Subcutaneous adipose tissue (tissue), 4 donors: Measurements from ENCODE around the gene WDR5B. TPM values are rescaled to one million over a fixed set of nuclear protein-coding genes. Genes with fewer than 3 reads are reported as not detected.

Experiments
- total RNA-seq, 4 donors: library from RNA; depleted of rRNA; stranded (reverse); fragments of >200 nt; gene quantifications; one replicate each; pipeline ENCODE4 v1.1.0, GENCODE V29; 2016
- TF ChIP-seq, protein P1 (sequence below): fragments of 450-650 bp; IDR thresholded peaks from one replicate; pipeline ENCODE4 v1.5.1; 2016; ENCODE audit warnings: low read depth, mild to moderate bottlenecking, control low read depth, antibody characterized with exemption, moderate library complexity

WDR5B gene
- total RNA-seq, 4 donors from 2014 or later = 4.1 to 6.6 (median 6.1) TPM

DNA sequence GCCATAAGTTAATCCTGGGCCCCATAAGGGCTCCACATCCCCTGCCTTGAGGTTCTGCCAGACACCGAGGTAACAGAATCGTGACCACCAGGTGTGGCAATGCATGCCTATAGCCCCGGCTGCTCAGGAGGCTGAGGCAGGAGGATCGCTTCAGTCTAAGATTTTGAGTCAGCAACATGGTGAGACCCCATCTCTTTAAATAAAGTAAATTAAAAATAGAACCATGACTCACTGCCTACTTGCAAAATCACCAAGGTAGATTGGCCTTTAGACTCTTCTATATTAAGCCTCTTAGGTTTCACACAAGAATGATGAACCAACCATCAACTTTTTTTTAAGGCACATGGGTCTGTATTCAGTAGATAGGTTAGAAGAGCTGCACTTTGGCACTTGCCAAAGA, 9.7 kb downstream of the WDR5B start:
- TF ChIP-seq, protein P1, sequence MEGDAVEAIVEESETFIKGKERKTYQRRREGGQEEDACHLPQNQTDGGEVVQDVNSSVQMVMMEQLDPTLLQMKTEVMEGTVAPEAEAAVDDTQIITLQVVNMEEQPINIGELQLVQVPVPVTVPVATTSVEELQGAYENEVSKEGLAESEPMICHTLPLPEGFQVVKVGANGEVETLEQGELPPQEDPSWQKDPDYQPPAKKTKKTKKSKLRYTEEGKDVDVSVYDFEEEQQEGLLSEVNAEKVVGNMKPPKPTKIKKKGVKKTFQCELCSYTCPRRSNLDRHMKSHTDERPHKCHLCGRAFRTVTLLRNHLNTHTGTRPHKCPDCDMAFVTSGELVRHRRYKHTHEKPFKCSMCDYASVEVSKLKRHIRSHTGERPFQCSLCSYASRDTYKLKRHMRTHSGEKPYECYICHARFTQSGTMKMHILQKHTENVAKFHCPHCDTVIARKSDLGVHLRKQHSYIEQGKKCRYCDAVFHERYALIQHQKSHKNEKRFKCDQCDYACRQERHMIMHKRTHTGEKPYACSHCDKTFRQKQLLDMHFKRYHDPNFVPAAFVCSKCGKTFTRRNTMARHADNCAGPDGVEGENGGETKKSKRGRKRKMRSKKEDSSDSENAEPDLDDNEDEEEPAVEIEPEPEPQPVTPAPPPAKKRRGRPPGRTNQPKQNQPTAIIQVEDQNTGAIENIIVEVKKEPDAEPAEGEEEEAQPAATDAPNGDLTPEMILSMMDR = no peak

DNA sequence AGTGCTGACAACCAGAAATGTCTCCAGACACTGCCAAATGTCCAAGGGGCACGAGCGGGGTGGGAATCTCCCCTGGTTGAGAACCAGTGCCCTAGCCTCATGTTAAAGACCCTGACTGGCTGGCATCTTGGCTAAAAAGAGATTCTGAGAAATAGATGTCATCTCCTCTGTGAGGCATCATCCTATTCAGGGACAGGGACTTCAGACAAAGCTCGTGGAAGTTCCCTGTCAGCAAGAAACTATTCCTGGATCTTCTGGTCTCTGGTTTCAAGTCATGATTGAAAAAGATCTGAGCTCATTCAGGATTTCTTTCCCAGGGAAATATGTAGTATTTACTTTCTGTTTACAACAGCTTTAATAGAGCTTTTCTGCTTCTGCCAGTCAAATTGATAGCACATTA, 10.8 kb downstream of the WDR5B start:
- TF ChIP-seq, protein P1 = no peak

DNA sequence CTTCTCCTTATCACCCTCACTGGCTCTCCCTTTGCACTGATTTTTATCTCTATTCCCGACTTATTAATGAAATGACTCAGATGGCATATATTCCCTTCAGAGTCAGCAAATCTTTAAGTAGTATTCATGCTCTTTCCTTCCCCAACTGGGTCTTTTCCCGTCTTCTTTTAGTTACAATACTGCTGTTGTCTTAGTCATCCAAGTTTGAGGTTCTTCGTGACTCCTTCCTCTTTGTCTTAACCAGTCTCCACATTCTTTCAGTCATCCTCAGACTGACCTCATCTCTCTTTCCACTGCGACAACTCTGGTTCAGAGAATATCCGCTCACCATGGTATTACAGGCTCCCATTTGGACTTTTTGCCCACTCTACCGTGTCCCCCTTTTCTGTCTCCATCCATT, 12.4 kb downstream of the WDR5B start:
- TF ChIP-seq, protein P1 = no peak

DNA sequence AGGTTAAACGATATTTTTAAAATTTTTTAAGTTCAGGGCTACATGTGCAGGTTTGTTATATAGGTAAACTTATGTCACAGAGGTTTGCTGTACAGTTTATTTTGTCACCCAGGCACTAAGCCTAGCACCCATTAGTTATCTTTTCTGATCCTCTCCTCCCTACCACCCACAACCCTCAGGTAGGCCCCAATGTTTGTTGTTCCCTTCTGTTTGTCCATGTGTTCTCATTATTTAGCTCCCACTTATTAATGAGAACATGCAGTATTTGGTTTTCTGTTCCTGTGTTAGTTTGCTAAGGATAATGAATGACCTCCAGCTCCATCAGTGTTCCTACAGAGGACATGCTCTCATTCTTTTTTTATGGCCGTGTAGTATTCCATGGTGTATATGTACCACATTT, 16.9 kb downstream of the WDR5B start:
- TF ChIP-seq, protein P1 = no peak

DNA sequence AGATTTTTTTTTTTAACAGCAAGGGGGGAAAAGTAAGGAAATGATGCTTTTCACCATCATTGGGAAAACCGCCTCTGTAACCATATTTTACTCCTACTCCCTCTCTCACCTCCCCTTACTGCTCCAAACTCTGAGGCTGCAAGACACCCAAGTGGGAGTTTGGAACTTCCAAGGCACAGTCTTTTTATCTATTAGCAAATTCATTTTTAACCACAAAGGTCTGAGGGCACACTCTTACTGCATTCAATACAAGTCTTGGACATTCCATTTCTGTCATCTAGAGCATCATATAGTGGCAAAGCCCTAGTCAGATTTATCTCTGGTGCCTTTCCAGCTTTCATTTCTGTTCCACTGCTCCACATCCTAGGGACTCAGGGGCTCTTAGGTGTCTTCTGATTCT, 18.7 kb downstream of the WDR5B start:
- TF ChIP-seq, protein P1 = no peak

DNA sequence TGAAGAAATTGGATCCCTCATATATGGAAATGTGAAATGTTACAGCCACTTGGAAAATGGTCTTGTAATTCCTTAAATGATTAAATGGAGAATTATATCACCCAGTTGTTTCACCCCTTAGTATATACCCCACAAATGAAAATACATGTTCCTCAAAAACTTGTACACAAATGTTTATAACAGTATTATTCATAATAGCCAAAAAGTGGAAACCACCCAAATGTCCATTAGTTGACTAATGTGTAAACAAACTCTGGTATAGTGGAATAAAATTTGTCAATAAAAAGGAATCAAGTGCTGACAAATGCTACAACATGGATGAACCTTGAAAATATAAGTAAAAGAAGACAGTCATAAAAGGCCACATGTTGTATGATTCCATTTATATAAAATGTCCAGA, 19.4 kb downstream of the WDR5B start:
- TF ChIP-seq, protein P1 = no peak

DNA sequence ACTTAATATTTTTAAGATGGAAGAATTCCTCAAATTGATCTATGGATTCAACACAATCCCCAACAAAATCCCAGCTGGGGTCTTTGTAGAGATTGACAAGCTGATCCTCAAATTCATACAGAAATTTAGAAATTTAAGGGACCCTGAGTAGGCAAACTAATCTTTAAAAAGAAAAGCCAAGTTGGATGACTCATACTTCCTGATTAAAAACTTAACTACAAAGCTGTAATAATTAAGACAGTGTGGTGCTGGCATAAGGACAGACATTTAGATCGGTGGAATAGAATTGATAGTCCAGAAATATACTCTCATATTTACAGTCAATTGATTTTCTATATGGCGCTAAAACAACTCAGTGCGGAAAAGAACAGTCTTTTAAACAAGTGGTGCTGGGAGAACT, 20.3 kb downstream of the WDR5B start:
- TF ChIP-seq, protein P1 = no peak
